ENCODE results near the gene PRKCA. TPM values are rescaled to one million over a fixed set of nuclear protein-coding genes. Genes with fewer than 3 reads are reported as not detected.
"Not testable (repeated sequence)": the region's sequence is repeated elsewhere in the genome, so short reads cannot be mapped to it uniquely, and the experiment has no call there.

The PRKCA gene
- total RNA-seq, 1 experiment from 2014 or later: 20.7 TPM

GRCh38 chr17:66344473-66344872, 42.1 kb downstream of the PRKCA start:
- no TSS peak for BruUV-seq (replicated peaks)
- no peak for TF ChIP-seq CTCF (IDR thresholded peaks at IDR 0.05; ENCODE audit: unreplicated experiment)
- no peak for DNase-seq (ENCODE audit: unreplicated experiment)
- H3K4me3 Mint-ChIP-seq (ENCODE audit: unreplicated experiment): no peak overlapping the region
- ChIA-PET CTCF (interaction anchor here (0.6 kb wide), 1 partner anchor 98 kb away, joined by 3 read pairs; no protein-coding TSS in a partner anchor), POLR2A (interaction anchor here (1.0 kb wide), 1 partner anchor 9 kb away, joined by 3 read pairs; no protein-coding TSS in a partner anchor)
- H3K36me3 Mint-ChIP-seq (ENCODE audit: insufficient read depth, unreplicated experiment): no peaks in the 10 kb centered on the region
- intact Hi-C loops (cut with micrococcal nuclease): no loop called here
- H3K9me3 Mint-ChIP-seq (ENCODE audit: unreplicated experiment): no peaks in the 10 kb centered on the region
- peaks cover 16% of the 10 kb centered on the region for H3K4me1 Mint-ChIP-seq (ENCODE audit: insufficient read depth, unreplicated experiment)
- no peak overlapping the region for H3K27ac Mint-ChIP-seq (ENCODE audit: low read depth, unreplicated experiment)
- H3K27me3 Mint-ChIP-seq (ENCODE audit: insufficient read depth, unreplicated experiment): no peaks in the 10 kb centered on the region

- POLR2A ChIA-PET: no interaction called here
- CTCF ChIA-PET: interaction anchor here (0.6 to 0.7 kb wide), 3 partner anchors 45 to 544 kb away, joined by 3 to 4 read pairs (median 3); no protein-coding TSS in a partner anchor
- H3K27me3 Mint-ChIP-seq (ENCODE audit: insufficient read depth, unreplicated experiment): no peaks in the 10 kb centered on the region
- DNase-seq (ENCODE audit: unreplicated experiment): no peak
- H3K9me3 Mint-ChIP-seq (ENCODE audit: unreplicated experiment): no peaks in the 10 kb centered on the region
- no peak for TF ChIP-seq CTCF (IDR thresholded peaks at IDR 0.05; ENCODE audit: unreplicated experiment)
- BruUV-seq (replicated peaks): no TSS peak
- intact Hi-C loops (cut with micrococcal nuclease): no loop called here
- H3K36me3 Mint-ChIP-seq (ENCODE audit: insufficient read depth, unreplicated experiment): no peaks in the 10 kb centered on the region
- H3K4me1 Mint-ChIP-seq (ENCODE audit: insufficient read depth, unreplicated experiment): peaks cover 21% of the 10 kb centered on the region
- H3K4me3 Mint-ChIP-seq (ENCODE audit: unreplicated experiment): no peak overlapping the region
- H3K27ac Mint-ChIP-seq (ENCODE audit: low read depth, unreplicated experiment): no peak overlapping the region
Measured at GRCh38 chr17:66345264-66345663, 42.9 kb downstream of the PRKCA start.

- H3K27me3 Mint-ChIP-seq (ENCODE audit: insufficient read depth, unreplicated experiment); intact Hi-C loops (cut with micrococcal nuclease); H3K27ac Mint-ChIP-seq (ENCODE audit: low read depth, unreplicated experiment); DNase-seq (ENCODE audit: unreplicated experiment); CTCF ChIA-PET; BruUV-seq (replicated peaks); H3K4me3 Mint-ChIP-seq (ENCODE audit: unreplicated experiment); H3K9me3 Mint-ChIP-seq (ENCODE audit: unreplicated experiment); H3K36me3 Mint-ChIP-seq (ENCODE audit: insufficient read depth, unreplicated experiment): not testable (repeated sequence)
- POLR2A ChIA-PET: interaction anchor here (0.5 to 0.6 kb wide), 2 partner anchors 620 to 1223 kb away, joined by 3 to 4 read pairs; no protein-coding TSS in a partner anchor
- H3K4me1 Mint-ChIP-seq (ENCODE audit: insufficient read depth, unreplicated experiment): peaks cover 26% of the 10 kb centered on the region
Measured at GRCh38 chr17:66345949-66346638, 43.7 kb downstream of the PRKCA start.

- Mint-ChIP-seq H3K4me3 (ENCODE audit: unreplicated experiment) (no peak overlapping the region), H3K36me3 (ENCODE audit: insufficient read depth, unreplicated experiment) (peaks cover 10% of the 10 kb centered on the region), H3K27me3 (ENCODE audit: insufficient read depth, unreplicated experiment) (no peaks in the 10 kb centered on the region), H3K4me1 (ENCODE audit: insufficient read depth, unreplicated experiment) (peaks cover 30% of the 10 kb centered on the region), H3K9me3 (ENCODE audit: unreplicated experiment) (no peaks in the 10 kb centered on the region), H3K27ac (ENCODE audit: low read depth, unreplicated experiment) (no peak overlapping the region)
- ChIA-PET POLR2A (interaction anchor here (0.7 to 1.4 kb wide), 7 partner anchors 9 to 84 kb away, joined by 3 to 4 read pairs (median 4); no protein-coding TSS in a partner anchor), CTCF (no interaction called here)
- BruUV-seq (replicated peaks): no TSS peak
- TF ChIP-seq CTCF (IDR thresholded peaks at IDR 0.05; ENCODE audit: unreplicated experiment): no peak
- intact Hi-C loops (cut with micrococcal nuclease): no loop called here
- DNase-seq (ENCODE audit: unreplicated experiment): peak; percentile 50
Measured at GRCh38 chr17:66347661-66348514, 45.5 kb downstream of the PRKCA start.

Data from MCF 10A (cell line).